AG04450 (cell line): ENCODE measurements around the gene TSPAN9. TPM values are rescaled to one million over a fixed set of nuclear protein-coding genes. Genes with fewer than 3 reads are reported as not detected.

Experiments used
- CTCF ChIA-PET: fragments of 300-600, 350-600 bp; formaldehyde crosslinking; extraction: SDS; loops from one replicate; lab custom pipeline; 2022; ENCODE audit warnings: antibody characterized with exemption, inconsistent platforms; lab: Charles Lee
- POLR2A ChIA-PET: fragments of 350-600 bp; formaldehyde crosslinking; extraction: SDS; loops from one replicate; lab custom pipeline; 2021; ENCODE audit warnings: antibody characterized with exemption, inconsistent platforms; lab: Yijun Ruan, JAX
- DNase-seq: peaks from one replicate; pipeline ENCODE4 v3.0.0-alpha.2; 2011; ENCODE audit warnings: low read depth, low spot score
- H3K27ac ChIP-seq: one replicate; pipeline ENCODE4 v1.5.1; 2012; ENCODE audit warnings: low read depth, low read length, control low read depth
- H3K27me3 ChIP-seq: one replicate; pipeline ENCODE4 v1.6.0; 2012; ENCODE audit warnings: low read length; ENCODE audit not compliant: control insufficient read depth, insufficient read depth
- H3K4me3 ChIP-seq: 2 replicates; pipeline ENCODE4 v1.5.1; 2011; ENCODE audit warnings: mild to moderate bottlenecking, low read depth, low read length, control low read depth
- H3K9me3 ChIP-seq: 2 replicates; pipeline ENCODE4 v1.5.1; 2012; ENCODE audit warnings: low read length; ENCODE audit not compliant: control insufficient read depth, insufficient read depth
- CTCF ChIP-seq: IDR thresholded peaks from 2 replicates; pipeline ENCODE4 v1.5.1; 2011; ENCODE audit warnings: low read depth, low read length, control low read depth, inconsistent platforms
- polyA plus RNA-seq: library from polyadenylated mRNA; depleted of rRNA; stranded (reverse); fragments of >200 nt; gene quantifications from 2 replicates; pipeline ENCODE4 v1.2.3, GENCODE V29; 2011

TSPAN9 gene
- polyA plus RNA-seq, 1 experiment, result 68.0 TPM

GRCh38 chr12:3202734-3203446 is 125.7 kb downstream of the TSPAN9 start:
- no peak overlapping the region for H3K27ac ChIP-seq
- DNase-seq, result no peak
- no peaks in the 10 kb centered on the region for H3K27me3 ChIP-seq
- no peaks in the 10 kb centered on the region; the same call in 1 of the 2 replicates for H3K9me3 ChIP-seq
- peak; percentile 95 for TF ChIP-seq CTCF
- ChIA-PET POLR2A (no interaction called here), CTCF (interaction anchor here (0.6 to 2.7 kb wide), 42 partner anchors 8 to 529 kb away, joined by 3 to 49 read pairs (median 6); no protein-coding TSS in a partner anchor)
- no peak overlapping the region for H3K4me3 ChIP-seq

- Histone ChIP-seq H3K27ac (no peak overlapping the region), H3K27me3 (no peaks in the 10 kb centered on the region), H3K4me3 (no peak overlapping the region), H3K9me3 (no peaks in the 10 kb centered on the region; the same call in 1 of the 2 replicates)
- CTCF ChIA-PET, result interaction anchor here (0.7 to 2.7 kb wide), 31 partner anchors 10 to 130 kb away, joined by 3 to 49 read pairs (median 8); no protein-coding TSS in a partner anchor
- DNase-seq, result no peak
- POLR2A ChIA-PET, result no interaction called here
- no peak for TF ChIP-seq CTCF
Observed at GRCh38 chr12:3203713-3204112, 126.5 kb downstream of the TSPAN9 start.

GRCh38 chr12:3204143-3204542 is 127.0 kb downstream of the TSPAN9 start:
- Histone ChIP-seq H3K9me3 (no peaks in the 10 kb centered on the region; the same call in 1 of the 2 replicates), H3K27me3 (no peaks in the 10 kb centered on the region), H3K27ac (no peak overlapping the region), H3K4me3 (no peak overlapping the region)
- ChIA-PET POLR2A (no interaction called here), CTCF (interaction anchor here (1.3 to 2.1 kb wide), 3 partner anchors 49 to 131 kb away, joined by 4 to 15 read pairs (median 6); no protein-coding TSS in a partner anchor)
- no peak for DNase-seq
- TF ChIP-seq CTCF, result no peak

GRCh38 chr12:3204730-3205531 is 127.8 kb downstream of the TSPAN9 start:
- ChIA-PET POLR2A (no interaction called here), CTCF (interaction anchor here (1.3 kb wide), 1 partner anchor 95 kb away, joined by 4 read pairs; no protein-coding TSS in a partner anchor)
- Histone ChIP-seq H3K27ac (no peak overlapping the region), H3K9me3 (no peaks in the 10 kb centered on the region; the same call in 1 of the 2 replicates), H3K4me3 (no peak overlapping the region), H3K27me3 (no peaks in the 10 kb centered on the region)
- no peak for TF ChIP-seq CTCF
- DNase-seq, result no peak
